ENCODE measurements around the gene KRT76.

DNA sequence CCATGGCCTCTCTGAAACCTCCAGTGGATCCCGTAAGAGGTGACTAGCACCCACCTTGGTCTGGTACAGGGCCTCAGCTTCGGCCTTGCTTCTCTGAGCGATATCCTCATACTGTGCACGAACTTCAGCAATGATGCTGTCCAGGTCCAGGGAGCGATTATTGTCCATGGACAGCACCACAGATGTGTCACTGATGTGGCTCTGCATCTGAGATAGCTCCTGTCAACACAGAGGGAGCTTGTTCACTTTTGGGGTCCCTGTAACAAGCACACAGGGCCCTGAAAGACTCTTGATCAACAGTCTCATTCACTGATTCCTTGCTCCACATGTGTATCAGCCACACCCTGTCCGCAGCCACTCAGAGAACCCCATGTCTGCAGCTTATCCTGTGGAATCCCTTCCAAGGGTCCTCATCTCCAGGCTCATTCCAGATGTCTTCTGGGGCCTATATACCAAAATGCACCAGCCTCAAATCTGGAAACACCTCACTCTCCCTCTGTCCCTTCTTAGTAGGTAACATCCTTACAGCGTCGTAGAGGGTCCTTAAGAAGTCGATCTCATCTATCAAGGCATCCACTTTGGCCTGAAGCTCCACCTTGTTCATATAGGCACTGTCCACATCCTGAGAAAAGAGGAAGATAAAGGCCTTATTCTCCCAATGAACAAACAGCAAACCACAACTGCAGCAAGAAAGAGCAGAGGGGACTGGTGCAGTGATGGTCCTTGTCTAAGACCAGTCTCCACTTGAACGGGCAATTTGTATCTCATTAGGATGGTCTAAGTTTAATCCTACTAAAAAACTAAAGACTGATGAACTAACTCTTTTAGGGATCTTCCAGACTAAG lies 15.3 kb upstream of the KRT76 start:
- TF ChIP-seq POLR2AphosphoS5 (IDR thresholded peaks at IDR 0.05): no peak
- TF ChIP-seq CTCF (IDR thresholded peaks at IDR 0.05): no peak

Data from esophagus muscularis mucosa (tissue), 3 donors.